ENCODE data around the gene SLC44A4.

The SLC44A4 gene

GRCh38 chr6:31900917-31901414 is 22.2 kb upstream of the SLC44A4 start:
- DNase-seq, result peak in 1 of 2 donors; percentile 47

GRCh38 chr6:31899882-31900722 is 21.3 kb upstream of the SLC44A4 start:
- DNase-seq, result no peak

GRCh38 chr6:31899215-31899614 is 20.4 kb upstream of the SLC44A4 start:
- DNase-seq, result no peak

- peak in 1 of 2 donors; percentile 57 for DNase-seq
Measured at GRCh38 chr6:31898383-31899011, 19.7 kb upstream of the SLC44A4 start.

GRCh38 chr6:31897612-31898382 is 19.0 kb upstream of the SLC44A4 start, which contains the start of gene EHMT2:
TSS of gene EHMT2 (minus strand) at chr6:31897698. CDS start at chr6:31897677, 21 bp downstream.
- peak; percentile 87 to 92 for DNase-seq

- no peak for DNase-seq
Measured at GRCh38 chr6:31896856-31897611, 18.2 kb upstream of the SLC44A4 start.

GRCh38 chr6:31896493-31896855 is 17.7 kb upstream of the SLC44A4 start:
- no peak for DNase-seq

- DNase-seq, result no peak
Measured at GRCh38 chr6:31892821-31893220, 14.0 kb upstream of the SLC44A4 start.

GRCh38 chr6:31889331-31889972 is 10.7 kb upstream of the SLC44A4 start:
- no peak for DNase-seq

- DNase-seq, result no peak
Measured at GRCh38 chr6:31888276-31889258, 9.8 kb upstream of the SLC44A4 start.

- no peak for DNase-seq
Measured at GRCh38 chr6:31887173-31888007, 8.6 kb upstream of the SLC44A4 start.

- no peak for DNase-seq
Measured at GRCh38 chr6:31886541-31886991, 7.8 kb upstream of the SLC44A4 start.

- no peak for DNase-seq
Measured at GRCh38 chr6:31884528-31885035, 5.8 kb upstream of the SLC44A4 start.

GRCh38 chr6:31883676-31884075 is 4.9 kb upstream of the SLC44A4 start:
- no peak for DNase-seq

- no peak for DNase-seq
Measured at GRCh38 chr6:31882344-31882743, 3.5 kb upstream of the SLC44A4 start.

GRCh38 chr6:31881136-31881859 is 2.5 kb upstream of the SLC44A4 start:
- no peak for DNase-seq

- no peak for DNase-seq
Measured at GRCh38 chr6:31880616-31881015, 1.8 kb upstream of the SLC44A4 start.

GRCh38 chr6:31879901-31880300 is 1.1 kb upstream of the SLC44A4 start:
- DNase-seq, result no peak

- no peak for DNase-seq
Measured at GRCh38 chr6:31879143-31879542, 346 bp upstream of the SLC44A4 start.
